Osteoblast (primary cell): ENCODE measurements around the gene SESTD1. TPM values are rescaled to one million over a fixed set of nuclear protein-coding genes. Genes with fewer than 3 reads are reported as not detected.
"Not testable (repeated sequence)": the region's sequence is repeated elsewhere in the genome, so short reads cannot be mapped to it uniquely, and the experiment has no call there.

Experiments used
- DNase-seq: peaks from one replicate; pipeline ENCODE4 v3.0.0; 2011; ENCODE audit warnings: low spot score, mixed read lengths; ENCODE audit not compliant: insufficient read length; ENCODE audit errors: missing footprints
- H2AFZ ChIP-seq: 2 replicates; pipeline ENCODE4 v1.6.0; 2011; ENCODE audit warnings: mild to moderate bottlenecking, low read length
- H3K27ac ChIP-seq: 2 replicates; pipeline ENCODE4 v1.5.1; 2011; ENCODE audit warnings: mild to moderate bottlenecking, low read depth, low read length, moderate library complexity
- H3K27me3 ChIP-seq: 2 replicates; pipeline ENCODE4 v1.6.0; 2012; ENCODE audit warnings: mild to moderate bottlenecking, control low read depth, inconsistent platforms, low read length, moderate library complexity; ENCODE audit not compliant: insufficient read depth
- H3K36me3 ChIP-seq: 2 replicates; pipeline ENCODE4 v1.5.1; 2011; ENCODE audit warnings: mild to moderate bottlenecking, low read length, control low read depth, moderate library complexity; ENCODE audit not compliant: insufficient read depth
- H3K4me1 ChIP-seq: 2 replicates; pipeline ENCODE4 v1.5.1; 2011; ENCODE audit warnings: mild to moderate bottlenecking, low read length, control low read depth, moderate library complexity; ENCODE audit not compliant: insufficient read depth
- H3K4me2 ChIP-seq: 2 replicates; pipeline ENCODE4 v1.6.0; 2011; ENCODE audit warnings: mild to moderate bottlenecking, low read length; ENCODE audit not compliant: insufficient read depth
- H3K4me3 ChIP-seq: fragments of 200-600 bp; sonication (generic); 3 replicates; pipeline ENCODE4 v1.5.1; 2012; ENCODE audit warnings: mild to moderate bottlenecking, low read length, inconsistent platforms; ENCODE audit not compliant: insufficient read depth
- H3K79me2 ChIP-seq: 2 replicates; pipeline ENCODE4 v1.6.0; 2012; ENCODE audit warnings: mild to moderate bottlenecking, low read length, control low read depth, inconsistent platforms; ENCODE audit not compliant: insufficient read depth
- H3K9me3 ChIP-seq: 2 replicates; pipeline ENCODE4 v1.5.1; 2011; ENCODE audit warnings: low read depth, low read length, control low read depth
- H4K20me1 ChIP-seq: 2 replicates; pipeline ENCODE4 v1.6.0; 2012; ENCODE audit warnings: mild to moderate bottlenecking, low read length, control low read depth; ENCODE audit not compliant: insufficient read depth
- CTCF ChIP-seq: IDR thresholded peaks from 2 replicates; pipeline ENCODE4 v1.5.1; 2011; ENCODE audit warnings: mild to moderate bottlenecking, low read depth, low read length, moderate library complexity; ENCODE audit errors: extremely low read depth
- total RNA-seq: library from RNA; depleted of rRNA; stranded (reverse); fragments of >200 nt; gene quantifications from 2 replicates; pipeline ENCODE4 v1.2.3, GENCODE V29; 2012

The SESTD1 gene
- total RNA-seq, 1 donor, result 51.0 TPM

- H3K79me2 ChIP-seq, result peaks cover 98% of the 10 kb centered on the region
- no peak overlapping the region for H3K4me3 ChIP-seq
- peaks cover 16% of the 10 kb centered on the region for H4K20me1 ChIP-seq
- H3K27ac ChIP-seq, result no peak overlapping the region
- no peak for DNase-seq
- no peak overlapping the region for H2AFZ ChIP-seq
- no peak for TF ChIP-seq CTCF
- H3K4me1 ChIP-seq, result peaks cover 11% of the 10 kb centered on the region
- no peaks in the 10 kb centered on the region for H3K27me3 ChIP-seq
- no peaks in the 10 kb centered on the region for H3K36me3 ChIP-seq
- H3K9me3 ChIP-seq, result no peaks in the 10 kb centered on the region
- H3K4me2 ChIP-seq, result no peak overlapping the region
Measured at GRCh38 chr2:179250095-179250494, 14.5 kb downstream of the SESTD1 start.

GRCh38 chr2:179248024-179248348 is 16.6 kb downstream of the SESTD1 start:
- Histone ChIP-seq H3K79me2 (peaks cover 99% of the 10 kb centered on the region), H3K36me3 (no peaks in the 10 kb centered on the region), H2AFZ (no peak overlapping the region), H3K27me3 (no peaks in the 10 kb centered on the region), H3K4me1 (peaks cover 6% of the 10 kb centered on the region), H3K4me3 (no peak overlapping the region), H3K27ac (no peak overlapping the region), H4K20me1 (peaks cover 14% of the 10 kb centered on the region), H3K9me3 (no peaks in the 10 kb centered on the region), H3K4me2 (peak overlapping the region; percentile 47)
- no peak for DNase-seq
- no peak for TF ChIP-seq CTCF

GRCh38 chr2:179247318-179248023 is 17.2 kb downstream of the SESTD1 start:
- Histone ChIP-seq H4K20me1 (peaks cover 14% of the 10 kb centered on the region), H3K4me2 (peak overlapping the region; percentile 47), H3K27ac (no peak overlapping the region), H3K4me1 (peaks cover 4% of the 10 kb centered on the region), H3K36me3 (no peaks in the 10 kb centered on the region), H3K4me3 (no peak overlapping the region), H3K79me2 (peaks cover 99% of the 10 kb centered on the region), H3K27me3 (no peaks in the 10 kb centered on the region), H3K9me3 (no peaks in the 10 kb centered on the region), H2AFZ (no peak overlapping the region)
- TF ChIP-seq CTCF, result no peak
- no peak for DNase-seq

- not testable (repeated sequence) for H3K36me3 ChIP-seq, H2AFZ ChIP-seq, H3K4me3 ChIP-seq, H3K27ac ChIP-seq, H3K4me1 ChIP-seq, H3K4me2 ChIP-seq, H3K9me3 ChIP-seq, H3K27me3 ChIP-seq, DNase-seq, H4K20me1 ChIP-seq
- peaks cover 98% of the 10 kb centered on the region for H3K79me2 ChIP-seq
Measured at GRCh38 chr2:179245843-179246242, 18.8 kb downstream of the SESTD1 start.
